ENCODE data around the gene MBNL1. TPM values are rescaled to one million over a fixed set of nuclear protein-coding genes. Genes with fewer than 3 reads are reported as not detected.

Gene MBNL1
- total RNA-seq, 1 experiment from 2014 or later, result 68.6 TPM

- no peaks in the 10 kb centered on the region for H3K9me3 Mint-ChIP-seq (ENCODE audit: unreplicated experiment)
- no peaks in the 10 kb centered on the region for H3K27me3 Mint-ChIP-seq (ENCODE audit: insufficient read depth, unreplicated experiment)
- no peak overlapping the region for H3K4me3 ChIP-seq (ENCODE audit: low read depth, low read length)
- no peaks in the 10 kb centered on the region for H3K27me3 ChIP-seq (replicated peaks; ENCODE audit: control insufficient read depth, insufficient read depth, low read length)
- peaks cover 17% of the 10 kb centered on the region for H3K36me3 Mint-ChIP-seq (ENCODE audit: insufficient read depth, unreplicated experiment)
- H3K36me3 ChIP-seq (ENCODE audit: control insufficient read depth, insufficient read depth, low read length), result no peaks in the 10 kb centered on the region
- no peak overlapping the region for H3K27ac Mint-ChIP-seq (ENCODE audit: unreplicated experiment)
- H3K4me3 Mint-ChIP-seq (ENCODE audit: unreplicated experiment), result no peak overlapping the region
- POLR2A ChIA-PET, result no interaction called here
- intact Hi-C loops (cut with micrococcal nuclease; ENCODE audit: unreplicated experiment), result no loop called here
- H3K4me1 Mint-ChIP-seq (ENCODE audit: low read depth, unreplicated experiment), result peaks cover 6% of the 10 kb centered on the region
- no peaks in the 10 kb centered on the region for H3K4me1 ChIP-seq
- CTCF ChIA-PET, result no interaction called here
- no peak for DNase-seq
- no peak for TF ChIP-seq CTCF (IDR thresholded peaks at IDR 0.05; ENCODE audit: insufficient read depth in 1 of 2, low read depth in 1 of 2, low read length in 1 of 2, severe bottlenecking in 1 of 2, unreplicated experiment in 1 of 2)
- H3K9me3 ChIP-seq, result peaks cover 2% of the 10 kb centered on the region; the same call in 1 of the 2 replicates
- BruUV-seq (replicated peaks), result no TSS peak
Measured at GRCh38 chr3:152470893-152471292, 202.2 kb downstream of the MBNL1 start.

- POLR2A ChIA-PET, result no interaction called here
- peak in 1 of 2 experiments; percentile 49 for DNase-seq
- H3K36me3 Mint-ChIP-seq (ENCODE audit: insufficient read depth, unreplicated experiment), result peaks cover 13% of the 10 kb centered on the region
- H3K27me3 Mint-ChIP-seq (ENCODE audit: insufficient read depth, unreplicated experiment), result no peaks in the 10 kb centered on the region
- CTCF ChIA-PET, result interaction anchor here (0.5 to 1.1 kb wide), 5 partner anchors 52 to 102 kb away, joined by 3 to 4 read pairs (median 3); no protein-coding TSS in a partner anchor
- Histone ChIP-seq H3K36me3 (ENCODE audit: control insufficient read depth, insufficient read depth, low read length) (no peaks in the 10 kb centered on the region), H3K9me3 (peaks cover 2% of the 10 kb centered on the region; the same call in 1 of the 2 replicates), H3K27me3 (replicated peaks; ENCODE audit: control insufficient read depth, insufficient read depth, low read length) (no peaks in the 10 kb centered on the region), H3K4me3 (ENCODE audit: low read depth, low read length) (no peak overlapping the region), H3K4me1 (no peaks in the 10 kb centered on the region; the same call in 1 of the 2 replicates)
- peak; percentile 64 to 68 for TF ChIP-seq CTCF (IDR thresholded peaks at IDR 0.05; ENCODE audit: insufficient read depth in 1 of 2, low read depth in 1 of 2, low read length in 1 of 2, severe bottlenecking in 1 of 2, unreplicated experiment in 1 of 2)
- intact Hi-C loops (cut with micrococcal nuclease; ENCODE audit: unreplicated experiment), result loop anchor here (1.0 kb wide), 2 partner anchors 289 to 400 kb away; no protein-coding TSS in a partner anchor
- H3K9me3 Mint-ChIP-seq (ENCODE audit: unreplicated experiment), result no peaks in the 10 kb centered on the region
- no TSS peak for BruUV-seq (replicated peaks)
- no peak overlapping the region for H3K4me3 Mint-ChIP-seq (ENCODE audit: unreplicated experiment)
- peaks cover 6% of the 10 kb centered on the region for H3K4me1 Mint-ChIP-seq (ENCODE audit: low read depth, unreplicated experiment)
- H3K27ac Mint-ChIP-seq (ENCODE audit: unreplicated experiment), result no peak overlapping the region
Measured at GRCh38 chr3:152471814-152472671, 203.3 kb downstream of the MBNL1 start.

GRCh38 chr3:152472672-152472954 lies 203.9 kb downstream of the MBNL1 start:
- intact Hi-C loops (cut with micrococcal nuclease; ENCODE audit: unreplicated experiment), result loop anchor here (1.0 kb wide), 2 partner anchors 289 to 400 kb away; no protein-coding TSS in a partner anchor
- no peaks in the 10 kb centered on the region for H3K9me3 Mint-ChIP-seq (ENCODE audit: unreplicated experiment)
- no peak for DNase-seq
- Histone ChIP-seq H3K4me1 (no peaks in the 10 kb centered on the region; the same call in 1 of the 2 replicates), H3K9me3 (peaks cover 2% of the 10 kb centered on the region; the same call in 1 of the 2 replicates), H3K4me3 (ENCODE audit: low read depth, low read length) (no peak overlapping the region), H3K36me3 (ENCODE audit: control insufficient read depth, insufficient read depth, low read length) (no peaks in the 10 kb centered on the region), H3K27me3 (replicated peaks; ENCODE audit: control insufficient read depth, insufficient read depth, low read length) (no peaks in the 10 kb centered on the region)
- BruUV-seq (replicated peaks), result no TSS peak
- ChIA-PET POLR2A (no interaction called here), CTCF (interaction anchor here (0.7 to 1.1 kb wide), 2 partner anchors 52 to 99 kb away, joined by 3 to 4 read pairs; no protein-coding TSS in a partner anchor)
- no peak overlapping the region for H3K27ac Mint-ChIP-seq (ENCODE audit: unreplicated experiment)
- no peak overlapping the region for H3K4me3 Mint-ChIP-seq (ENCODE audit: unreplicated experiment)
- no peaks in the 10 kb centered on the region for H3K27me3 Mint-ChIP-seq (ENCODE audit: insufficient read depth, unreplicated experiment)
- H3K36me3 Mint-ChIP-seq (ENCODE audit: insufficient read depth, unreplicated experiment), result peaks cover 7% of the 10 kb centered on the region
- H3K4me1 Mint-ChIP-seq (ENCODE audit: low read depth, unreplicated experiment), result peaks cover 6% of the 10 kb centered on the region
- no peak for TF ChIP-seq CTCF (IDR thresholded peaks at IDR 0.05; ENCODE audit: insufficient read depth in 1 of 2, low read depth in 1 of 2, low read length in 1 of 2, severe bottlenecking in 1 of 2, unreplicated experiment in 1 of 2)

Measured in Caco-2 (cell line).